GM21390 (cell line): ENCODE results near the gene P2RY12.

Experiments
- ATAC-seq: cut with Tn5 transposase; IDR thresholded peaks from one replicate; pipeline ENCODE4 v1.9.1; 2021; ENCODE audit not compliant: unreplicated experiment

The P2RY12 gene

GRCh38 chr3:151307583-151308488 is 76.7 kb downstream of the P2RY12 start:
- no peak for ATAC-seq

- ATAC-seq: no peak
Observed at GRCh38 chr3:151307131-151307530, 77.4 kb downstream of the P2RY12 start.

GRCh38 chr3:151306168-151306810 is 78.3 kb downstream of the P2RY12 start:
- no peak for ATAC-seq

DNA sequence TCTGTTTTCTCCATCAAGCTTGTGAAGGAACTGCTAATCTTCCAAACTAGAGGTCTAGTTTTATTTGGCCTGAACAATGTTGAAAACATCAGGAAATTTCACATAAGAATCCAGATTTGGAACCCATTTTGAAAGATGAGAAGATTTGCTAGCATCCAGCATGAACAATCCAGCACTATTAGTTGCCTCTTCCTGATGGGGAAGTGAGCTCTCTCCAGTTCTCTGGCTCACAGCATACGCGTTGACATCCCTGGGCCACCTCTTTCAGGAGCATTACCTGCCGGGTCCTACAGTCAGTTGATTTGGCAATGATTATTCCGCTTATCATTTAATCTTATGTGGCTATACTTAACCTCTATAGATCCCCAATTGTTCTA is 78.8 kb downstream of the P2RY12 start:
- ATAC-seq: no peak

- no peak for ATAC-seq
Observed at GRCh38 chr3:151305060-151305774, 79.3 kb downstream of the P2RY12 start.

DNA sequence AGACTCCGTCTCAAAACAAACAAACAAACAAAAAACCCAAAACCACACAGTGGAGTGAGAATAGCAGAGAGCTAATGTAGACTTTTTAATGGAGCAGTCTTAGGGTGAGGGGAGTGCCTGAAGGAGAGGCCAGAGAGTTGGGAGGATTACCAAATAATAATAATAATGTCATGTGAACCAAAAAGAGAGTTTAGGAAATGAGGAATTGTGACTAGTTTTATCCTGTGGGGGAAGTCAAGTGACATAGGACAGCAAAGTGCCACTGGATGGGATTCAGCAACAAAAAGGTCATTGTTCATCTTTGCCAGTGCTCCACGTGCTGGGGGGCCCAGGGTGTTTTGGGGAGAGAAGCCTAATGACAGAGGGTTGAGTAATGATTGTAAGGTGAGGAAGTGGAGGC is 80.8 kb downstream of the P2RY12 start:
- ATAC-seq: no peak

- no peak for ATAC-seq
Observed at GRCh38 chr3:151301787-151302186, 82.8 kb downstream of the P2RY12 start.

GRCh38 chr3:151300539-151300938 is 84.0 kb downstream of the P2RY12 start:
- no peak for ATAC-seq

GRCh38 chr3:151299006-151299405 is 85.5 kb downstream of the P2RY12 start:
- ATAC-seq: no peak

GRCh38 chr3:151297429-151297828 is 87.1 kb downstream of the P2RY12 start:
- ATAC-seq: no peak

DNA sequence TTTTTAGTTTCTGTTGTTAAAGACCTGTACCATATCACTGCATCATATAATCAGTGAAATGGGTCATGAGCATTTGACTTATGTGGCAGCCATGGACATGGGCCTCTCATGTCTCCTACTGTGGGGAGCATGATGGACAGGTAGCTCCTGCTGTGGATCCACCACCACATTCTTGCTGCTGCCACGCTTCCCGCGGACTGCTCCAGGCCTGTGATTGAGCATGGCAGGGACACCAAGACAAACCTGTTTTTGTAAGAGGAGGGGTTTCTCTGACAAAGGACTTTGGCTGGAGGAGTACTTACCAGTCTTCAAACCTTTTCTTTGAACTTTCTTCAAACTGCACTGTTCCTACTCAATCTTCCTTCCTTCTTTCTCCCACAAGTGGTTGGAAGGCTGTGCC is 88.3 kb downstream of the P2RY12 start:
- no peak for ATAC-seq

DNA sequence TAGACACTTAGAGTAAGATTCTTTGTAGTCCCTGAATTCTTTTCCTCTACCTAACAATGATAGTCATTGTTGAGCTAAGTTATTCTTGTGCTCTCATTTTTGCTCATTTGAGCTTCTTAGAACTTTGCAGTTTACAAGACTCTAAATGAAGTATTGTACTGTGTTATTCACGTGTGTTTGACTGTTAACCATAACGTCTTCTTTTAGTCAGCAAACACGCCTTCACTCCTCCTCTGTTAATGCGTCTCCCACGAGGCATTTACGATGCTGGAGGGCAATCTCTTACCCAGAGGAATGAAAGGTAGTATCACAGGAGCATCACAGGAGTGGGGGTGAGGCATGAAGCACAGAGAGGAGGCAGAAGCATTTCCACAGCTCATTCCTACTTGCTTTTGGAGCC is 91.4 kb downstream of the P2RY12 start:
- no peak for ATAC-seq

DNA sequence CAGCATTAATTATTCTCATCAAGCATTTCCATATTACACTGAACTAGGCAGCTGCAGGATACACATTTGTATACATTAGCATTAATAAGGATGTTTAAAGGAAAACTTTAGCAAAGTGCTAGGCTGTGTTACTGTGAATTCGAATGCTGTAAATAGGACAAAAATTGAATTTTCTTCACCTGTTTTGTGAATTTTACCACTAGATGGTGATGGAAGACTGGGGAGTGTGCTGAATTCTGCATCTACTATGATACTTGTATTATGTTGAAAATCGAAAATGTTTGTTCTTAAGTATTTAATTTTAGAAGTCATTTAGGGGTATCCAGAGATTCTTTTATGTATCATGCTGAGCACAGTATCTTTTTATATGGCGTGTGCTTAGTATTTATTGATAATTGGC is 93.9 kb downstream of the P2RY12 start:
- no peak for ATAC-seq

DNA sequence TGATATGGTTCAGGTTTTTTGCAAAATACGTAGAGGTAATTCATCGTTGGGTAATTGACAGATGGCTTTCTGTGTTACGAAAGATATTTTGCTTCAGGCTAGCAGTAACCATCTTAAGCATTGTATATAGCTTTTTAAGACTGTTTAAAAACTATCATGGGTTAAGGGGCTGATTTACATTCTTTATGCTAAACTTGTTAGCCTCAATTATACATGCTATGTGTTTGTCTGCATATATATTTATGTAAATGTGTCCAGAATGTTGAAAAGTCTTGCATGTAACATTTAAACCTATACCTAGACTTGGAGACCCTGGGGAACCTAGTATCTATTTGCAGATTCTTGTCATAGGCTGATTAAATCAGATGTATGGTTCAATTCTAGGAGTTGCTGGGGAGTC is 95.1 kb downstream of the P2RY12 start:
- no peak for ATAC-seq
